H1 (cell line): ENCODE data around the gene ATP11C. TPM values are rescaled to one million over a fixed set of nuclear protein-coding genes. Genes with fewer than 3 reads are reported as not detected.

ENCODE experiments used
- CTCF ChIA-PET: fragments of 300-600 bp; sonication (Branson Sonifier 250); formaldehyde crosslinking; loops from one replicate; lab custom pipeline; 2021; ENCODE audit not compliant: partially characterized antibody; lab: Charles Lee
- POLR2A ChIA-PET: fragments of 300-600 bp; sonication (Branson Sonifier 250); formaldehyde crosslinking; loops from one replicate; lab custom pipeline; 2021; ENCODE audit warnings: inconsistent platforms; ENCODE audit not compliant: partially characterized antibody; lab: Charles Lee
- DNase-seq, 2 experiments: peaks; one replicate each; pipeline versions ENCODE4 v3.0.0 to v3.0.0-alpha.2; 2010 to 2022; ENCODE audit warnings: low spot score in 2 of 2, low read depth in 1 of 2, mixed read lengths in 1 of 2
- FAIRE-seq: peaks from 2 replicates; lab custom pipeline; 2011; peaks lifted over from hg19 to GRCh38; lab: Jason Lieb, UNC
- H2AFZ ChIP-seq: 2 replicates; pipeline ENCODE4 v1.8.1; 2012; ENCODE audit warnings: low read length, inconsistent platforms
- H2AK5ac ChIP-seq: 2 replicates; pipeline ENCODE4 v1.6.1; 2013; ENCODE audit warnings: low read depth, low read length
- H2BK120ac ChIP-seq: replicated peaks from 2 replicates; pipeline ENCODE3; 2013; ENCODE audit warnings: low read depth, low read length, inconsistent platforms
- H2BK12ac ChIP-seq: 2 replicates; pipeline ENCODE4 v1.6.1; 2013; ENCODE audit warnings: low read depth, low read length
- H2BK15ac ChIP-seq: 2 replicates; pipeline ENCODE4 v1.6.1; 2013; ENCODE audit warnings: low read length
- H2BK20ac ChIP-seq: 2 replicates; pipeline ENCODE4 v1.6.1; 2013; ENCODE audit warnings: low read length
- H2BK5ac ChIP-seq: 2 replicates; pipeline ENCODE4 v1.6.1; 2013; ENCODE audit warnings: low read depth, low read length
- H3K14ac ChIP-seq: 2 replicates; pipeline ENCODE4 v1.6.1; 2013; ENCODE audit warnings: inconsistent platforms; ENCODE audit not compliant: insufficient read length
- H3K18ac ChIP-seq: 2 replicates; pipeline ENCODE4 v1.6.1; 2013; ENCODE audit warnings: low read length; ENCODE audit errors: extremely low read depth
- H3K23ac ChIP-seq: 2 replicates; pipeline ENCODE4 v1.6.1; 2013; ENCODE audit warnings: inconsistent platforms; ENCODE audit not compliant: insufficient read length
- H3K23me2 ChIP-seq: 2 replicates; pipeline ENCODE4 v1.6.1; 2013; ENCODE audit warnings: low read depth, low read length
- H3K27ac ChIP-seq: 2 replicates; pipeline ENCODE4 v1.6.1; 2011; ENCODE audit warnings: low read depth, low read length, inconsistent platforms
- H3K27me3 ChIP-seq, 4 experiments: replicated peaks in 1 of 4; 1 replicate in 1 of 4; 2 replicates in 3 of 4; pipeline versions ENCODE4 v1.6.1 to v1.8.1; 2011 to 2013; ENCODE audit warnings: low read length in 3 of 4, mild to moderate bottlenecking in 3 of 4, inconsistent platforms in 2 of 4, mixed read lengths in 2 of 4, moderate library complexity in 1 of 4; ENCODE audit not compliant: control insufficient read depth in 3 of 4, insufficient read depth in 3 of 4; ENCODE audit errors: extremely low read depth in 1 of 4
- H3K36me3 ChIP-seq, 4 experiments: 2 replicates each; pipeline versions ENCODE4 v1.6.1 to v1.8.1; 2011 to 2013; ENCODE audit warnings: mild to moderate bottlenecking in 4 of 4, low read length in 3 of 4, moderate library complexity in 2 of 4, control low read depth in 1 of 4, inconsistent platforms in 1 of 4; ENCODE audit not compliant: insufficient read depth in 4 of 4, control insufficient read depth in 2 of 4
- H3K4ac ChIP-seq: replicated peaks from 2 replicates; pipeline ENCODE3; 2013; ENCODE audit warnings: low read length, low read depth, mixed read lengths, inconsistent platforms; ENCODE audit not compliant: insufficient read length
- H3K4me1 ChIP-seq, 4 experiments: replicated peaks in 1 of 4; 1 replicate in 1 of 4; 2 replicates in 3 of 4; pipeline versions ENCODE4 v1.6.1 to v1.8.1; 2011 to 2013; ENCODE audit warnings: low read length in 3 of 4, inconsistent platforms in 2 of 4, mixed read lengths in 1 of 4; ENCODE audit not compliant: insufficient read depth in 4 of 4, control insufficient read depth in 3 of 4
- H3K4me2 ChIP-seq, 2 experiments: 2 replicates each; pipeline versions ENCODE4 v1.6.1 to v1.8.1; 2011 to 2013; ENCODE audit warnings: low read depth in 2 of 2, low read length in 2 of 2, control low read depth in 1 of 2, inconsistent platforms in 1 of 2, mild to moderate bottlenecking in 1 of 2; ENCODE audit not compliant: insufficient read depth in 1 of 2
- H3K4me3 ChIP-seq, 4 experiments: fragments of 200-600, 300-600 bp in 1 of 4; sonication (generic), shearing (Covaris generic), sonication (Bioruptor Twin) in 1 of 4; 2 replicates each; pipeline versions ENCODE4 v1.5.1 to v1.8.1; 2011 to 2016; ENCODE audit warnings: low read length in 4 of 4, low read depth in 3 of 4, control low read depth in 2 of 4, inconsistent platforms in 2 of 4, mild to moderate bottlenecking in 2 of 4, mixed read lengths in 1 of 4, moderate library complexity in 1 of 4; ENCODE audit not compliant: insufficient read depth in 2 of 4; ENCODE audit errors: extremely low read depth in 1 of 4
- H3K56ac ChIP-seq: replicated peaks from 2 replicates; pipeline ENCODE3; 2013; ENCODE audit warnings: low read depth, mild to moderate bottlenecking, mixed read lengths, low read length, inconsistent platforms; ENCODE audit not compliant: insufficient read length
- H3K79me1 ChIP-seq: 2 replicates; pipeline ENCODE4 v1.6.1; 2013; ENCODE audit warnings: low read depth, low read length, control low read depth
- H3K79me2 ChIP-seq, 2 experiments: 2 replicates each; pipeline versions ENCODE4 v1.6.1 to v1.8.1; 2012 to 2013; ENCODE audit warnings: low read length in 2 of 2, mild to moderate bottlenecking in 2 of 2, inconsistent platforms in 1 of 2; ENCODE audit not compliant: insufficient read depth in 2 of 2, control insufficient read depth in 1 of 2
- H3K9ac ChIP-seq, 4 experiments: replicated peaks in 1 of 4; 1 replicate in 1 of 4; 2 replicates in 3 of 4; pipeline versions ENCODE4 v1.6.1 to v1.8.1; 2011 to 2013; ENCODE audit warnings: low read depth in 3 of 4, low read length in 3 of 4, control low read depth in 2 of 4, mild to moderate bottlenecking in 2 of 4, moderate library complexity in 2 of 4, inconsistent platforms in 1 of 4; ENCODE audit errors: extremely low read depth in 1 of 4
- H3K9me3 ChIP-seq, 2 experiments: 2 replicates each; pipeline versions ENCODE4 v1.6.1 to v1.8.1; 2012 to 2013; ENCODE audit warnings: mild to moderate bottlenecking in 2 of 2, moderate library complexity in 2 of 2, control low read depth in 1 of 2, inconsistent platforms in 1 of 2, low read depth in 1 of 2, low read length in 1 of 2, mixed read lengths in 1 of 2; ENCODE audit not compliant: insufficient read depth in 2 of 2
- H4K20me1 ChIP-seq, 2 experiments: replicated peaks in 1 of 2; 2 replicates each; pipeline versions ENCODE3 to v1.8.1; 2011 to 2013; ENCODE audit warnings: inconsistent platforms in 2 of 2, low read length in 2 of 2, mild to moderate bottlenecking in 1 of 2; ENCODE audit not compliant: insufficient read depth in 2 of 2, control insufficient read depth in 1 of 2
- H4K5ac ChIP-seq: 2 replicates; pipeline ENCODE4 v1.6.1; 2013; ENCODE audit warnings: low read length, low read depth, mixed read lengths, inconsistent platforms; ENCODE audit not compliant: insufficient read length
- H4K8ac ChIP-seq: 2 replicates; pipeline ENCODE4 v1.8.0; 2013; ENCODE audit warnings: mild to moderate bottlenecking, moderate library complexity, low read length, inconsistent platforms; ENCODE audit not compliant: insufficient read depth; ENCODE audit errors: extremely low read depth
- H4K91ac ChIP-seq: replicated peaks from 2 replicates; pipeline ENCODE3; 2013; ENCODE audit warnings: low read length, mixed read lengths, inconsistent platforms; ENCODE audit not compliant: insufficient read length
- BCL11A ChIP-seq, 2 experiments: IDR thresholded peaks; one replicate each; pipeline ENCODE4 v1.6.1; 2011; ENCODE audit warnings: low read depth in 2 of 2, low read length in 2 of 2, mild to moderate bottlenecking in 2 of 2
- CEBPB ChIP-seq: IDR thresholded peaks from 2 replicates; pipeline ENCODE4 v1.6.1; 2012; ENCODE audit warnings: low read depth, low read length
- GABPA ChIP-seq: IDR thresholded peaks from 2 replicates; pipeline ENCODE4 v1.6.1; 2011; ENCODE audit warnings: mild to moderate bottlenecking, low read length, moderate library complexity, borderline replicate concordance; ENCODE audit not compliant: insufficient read depth
- RFX5 ChIP-seq: IDR thresholded peaks from 2 replicates; pipeline ENCODE4 v1.6.1; 2011; ENCODE audit warnings: low read depth, low read length, improper control_type of control experiment, borderline replicate concordance
- WGBS, 2 experiments: shearing (Covaris generic) in 1 of 2; methylation state at CpG; one replicate each; pipeline versions ENCODE4 v1.1.6 to v1.1.7; 2013 to 2015; ENCODE audit warnings: low lambda C conversion rate in 2 of 2, mixed read lengths in 2 of 2, inconsistent platforms in 1 of 2, low coverage in 1 of 2, missing lambda C conversion rate in 1 of 2; ENCODE audit not compliant: insufficient replicate concordance in 2 of 2, insufficient coverage in 1 of 2, insufficient read length in 1 of 2; ENCODE audit errors: extremely low coverage in 1 of 2, missing lambda C conversion rate in 1 of 2; 5-methylcytosine and 5-hydroxymethylcytosine counted together
- polyA plus RNA-seq, 7 experiments: library from polyadenylated mRNA; depleted of rRNA in 3 of 7; stranded (reverse) in 5 of 7; unstranded in 2 of 7; fragments of >200 nt in 5 of 7; fragments of 200-250 nt in 2 of 7; gene quantifications; 1 replicate in 5 of 7; 2 replicates in 1 of 7; 4 replicates in 1 of 7; pipeline versions ENCODE4 v1.2.1 to v1.2.3, GENCODE V29; 2011 to 2013; ENCODE audit warnings: missing spikeins in 2 of 7, mixed read lengths in 2 of 7
- total RNA-seq: library from RNA; stranded (reverse); fragmentation: NEBNext Ultra II Directional; extraction: Animal tissue kit (Norgen Biotek cat#: 25700); gene quantifications from 2 replicates; pipeline ENCODE4 v1.2.1, GENCODE V29; 2021

The ATP11C gene
- total and polyA plus RNA-seq, 2 of the 8 experiments (the other 6 are each of a cell fraction or from before 2014, with no cell fraction given): 14.7 to 52.1 TPM

DNA sequence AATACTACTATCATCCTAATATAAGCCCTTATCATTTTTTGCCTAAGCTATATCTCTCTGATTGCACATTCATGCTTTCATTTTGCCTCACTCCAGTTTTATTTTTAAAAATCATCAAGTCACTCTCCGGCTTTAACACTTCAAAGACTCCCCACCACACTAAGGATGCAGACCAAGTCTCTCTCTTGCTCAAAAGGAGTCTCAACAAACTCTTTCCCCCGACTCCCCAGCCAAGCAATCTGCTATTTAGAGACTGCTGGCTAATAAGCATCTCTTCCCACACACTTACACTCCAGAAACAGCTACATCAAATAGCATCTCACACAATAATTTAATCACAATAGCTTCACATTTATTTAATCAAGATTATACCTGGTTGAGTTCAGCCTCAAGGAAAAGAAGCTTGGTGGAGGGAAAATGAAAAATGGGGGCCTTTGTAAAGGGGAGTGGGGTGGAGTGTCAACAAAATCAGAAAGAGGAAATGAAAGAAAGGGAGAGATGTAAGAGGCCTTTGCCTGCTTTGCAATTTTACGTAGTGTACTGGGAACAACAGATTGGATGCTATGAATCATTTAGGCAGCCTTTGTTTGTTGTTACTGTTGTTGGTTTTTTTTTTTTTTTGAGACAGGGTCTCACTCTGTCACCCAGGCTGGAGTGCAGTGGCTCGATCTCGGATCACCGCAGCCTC lies 120.8 kb downstream of the ATP11C start:
- Histone ChIP-seq H3K79me1 (no peaks in the 10 kb centered on the region), H2AK5ac (no peak overlapping the region), H3K4me3 (no peak overlapping the region), H3K23ac (no peak overlapping the region), H3K4me1 (no peaks in the 10 kb centered on the region), H2BK12ac (no peak overlapping the region), H2BK15ac (no peak overlapping the region), H4K8ac (no peak overlapping the region), H4K20me1 (no peaks in the 10 kb centered on the region), H2BK5ac (no peak overlapping the region), H3K79me2 (no peaks in the 10 kb centered on the region), H4K5ac (no peak overlapping the region), H3K27me3 (no peaks in the 10 kb centered on the region), H3K9me3 (no peaks in the 10 kb centered on the region), H3K9ac (no peak overlapping the region), H2BK20ac (no peak overlapping the region), H3K27ac (no peak overlapping the region), H4K91ac (no peak overlapping the region), H3K23me2 (no peaks in the 10 kb centered on the region), H2AFZ (no peak overlapping the region)
- FAIRE-seq: no peak
- CTCF ChIA-PET: no interaction called here
- 92% methylated on average over 6 of the region's 6 CpGs; no CpG with 5 or more reads in 1 of the 2 experiments for WGBS, 2 experiments
- POLR2A ChIA-PET: no interaction called here
- DNase-seq: no peak
- TF ChIP-seq RFX5 (no peak), CEBPB (no peak), BCL11A (IDR thresholded peaks at IDR 0.05; ENCODE audit: low read depth in 2 of 2, low read length in 2 of 2) (no peak), GABPA (no peak)
- TF ChIP-seq, all 59 proteins: peak for 0
- no peak overlapping the region for H3K18ac ChIP-seq
- peaks cover 0 to 6% (median 2%) of the 10 kb centered on the region in 4 experiments; a peak in 2 of 8 replicates for H3K36me3 ChIP-seq
- H3K4me2 ChIP-seq: no peak overlapping the region
- no peak overlapping the region for H3K56ac ChIP-seq
- no peak overlapping the region for H2BK120ac ChIP-seq
- H3K4ac ChIP-seq: no peak overlapping the region
- H3K14ac ChIP-seq: no peak overlapping the region
